NCI-H460 (cell line): ENCODE data around the gene WASF2. TPM values are rescaled to one million over a fixed set of nuclear protein-coding genes. Genes with fewer than 3 reads are reported as not detected.

ENCODE experiments used
- DNase-seq: peaks from one replicate; pipeline ENCODE4 v3.0.0-alpha.2; 2016; ENCODE audit warnings: low read depth; ENCODE audit errors: extremely low read depth
- total RNA-seq: library from RNA; depleted of rRNA; stranded (reverse); fragments of >200 nt; shearing (Covaris generic); gene quantifications from 2 replicates; pipeline ENCODE4 v1.2.3, GENCODE V29; 2014

WASF2 gene
- total RNA-seq, 1 experiment from 2014 or later: 17.7 TPM

- DNase-seq: no peak
These were observed 32.7 kb upstream of the WASF2 start for GRCh38 chr1:27522432-27523336.

- DNase-seq: no peak
These were observed 32.0 kb upstream of the WASF2 start for GRCh38 chr1:27521861-27522431.

- no peak for DNase-seq
These were observed 31.4 kb upstream of the WASF2 start for GRCh38 chr1:27521336-27521831.

- DNase-seq: no peak
These were observed 30.7 kb upstream of the WASF2 start for GRCh38 chr1:27520651-27521050.

GRCh38 chr1:27519331-27520258, 29.6 kb upstream of the WASF2 start:
- no peak for DNase-seq

- DNase-seq: no peak
These were observed 28.8 kb upstream of the WASF2 start for GRCh38 chr1:27518808-27519207.

- no peak for DNase-seq
These were observed 28.1 kb upstream of the WASF2 start for GRCh38 chr1:27517907-27518718.

- no peak for DNase-seq
These were observed 27.3 kb upstream of the WASF2 start for GRCh38 chr1:27517301-27517700.

GRCh38 chr1:27515626-27516025, 25.7 kb upstream of the WASF2 start:
- no peak for DNase-seq

- DNase-seq: no peak
These were observed 24.0 kb upstream of the WASF2 start for GRCh38 chr1:27513958-27514357.

GRCh38 chr1:27513528-27513927, 23.6 kb upstream of the WASF2 start:
- no peak for DNase-seq

- no peak for DNase-seq
These were observed 19.4 kb upstream of the WASF2 start for GRCh38 chr1:27509127-27510080.

- DNase-seq: no peak
These were observed 18.1 kb upstream of the WASF2 start for GRCh38 chr1:27507960-27508665.

GRCh38 chr1:27506703-27507102, 16.7 kb upstream of the WASF2 start:
- no peak for DNase-seq

GRCh38 chr1:27505420-27505680, 15.4 kb upstream of the WASF2 start:
- DNase-seq: no peak

GRCh38 chr1:27504588-27505419, 14.8 kb upstream of the WASF2 start:
- DNase-seq: no peak

- DNase-seq: no peak
These were observed 14.0 kb upstream of the WASF2 start for GRCh38 chr1:27503844-27504587.
